Psoas muscle (tissue), 8 donors: ENCODE results near the gene CERS1. TPM values are rescaled to one million over a fixed set of nuclear protein-coding genes. Genes with fewer than 3 reads are reported as not detected.

Source experiments
- ATAC-seq, 4 donors: fragments of 200-7000 bp; cut with Tn5 transposase; one replicate each; pipeline ENCODE4 v1.9.1; 2020; ENCODE audit warnings: moderate library complexity in 3 of 4, mild to moderate bottlenecking in 2 of 4
- DNase-seq, 2 donors: peaks; one replicate each; pipeline ENCODE4 v3.0.0-alpha.2; 2020
- H3K27ac ChIP-seq: fragments of 200-600 bp; one replicate; pipeline ENCODE4 v1.8.0; 2022
- H3K27me3 ChIP-seq, 3 donors: fragments of 200-600 bp in 1 of 3; one replicate each; pipeline versions ENCODE4 v1.6.1 to v1.8.0; 2013 to 2022; ENCODE audit warnings: low read length in 2 of 3, mild to moderate bottlenecking in 2 of 3, moderate library complexity in 1 of 3; ENCODE audit not compliant: insufficient read depth in 3 of 3
- H3K36me3 ChIP-seq, 2 donors: fragments of 200-600 bp in 1 of 2; one replicate each; pipeline versions ENCODE4 v1.6.1 to v1.8.0; 2013 to 2022; ENCODE audit warnings: low read depth in 1 of 2, mild to moderate bottlenecking in 1 of 2, moderate library complexity in 1 of 2; ENCODE audit not compliant: insufficient read depth in 1 of 2
- H3K4me1 ChIP-seq: fragments of 200-600 bp; one replicate; pipeline ENCODE4 v1.8.0; 2022
- H3K4me3 ChIP-seq: fragments of 200-600 bp; one replicate; pipeline ENCODE4 v1.8.0; 2022; ENCODE audit warnings: mild to moderate bottlenecking
- H3K9me3 ChIP-seq: fragments of 200-600 bp; one replicate; pipeline ENCODE4 v1.8.0; 2022
- CTCF ChIP-seq: fragments of 200-600 bp; IDR thresholded peaks from one replicate; pipeline ENCODE4 v1.8.0; 2022; ENCODE audit warnings: antibody characterized with exemption
- WGBS, 3 donors: extraction: QIAGEN DNeasy Blood & Tissue Kit; methylation state at CpG; one replicate each; pipeline versions ENCODE4 v1.1.6 to v1.1.7; 2013; 5-methylcytosine and 5-hydroxymethylcytosine counted together
- intact Hi-C, 2 donors: fragments of 100-400 bp; cut with DNase I; formaldehyde crosslinking; loops; one replicate each; pipeline versions ENCODE4 v1.11.0 to v1.14.2; 2022
- polyA plus RNA-seq, 3 donors: library from polyadenylated mRNA; stranded (reverse); fragments of 200-250 nt; gene quantifications; one replicate each; pipeline ENCODE4 v1.2.3, GENCODE V29; 2013
- total RNA-seq, 4 donors: library from RNA; stranded (reverse); fragmentation: NEBNext Ultra II Directional in 2 of 4; extraction: Animal tissue kit (Norgen Biotek cat#: 25700) in 2 of 4; gene quantifications; one replicate each; pipeline versions ENCODE4 v1.2.1 to v1.2.4, GENCODE V29; 2021 to 2023
- donor health status: healthy with polysubstance abuse.
- donor health status: DM: no; HTN: no; CAD: no; lungs with moderate emphysema.
- donor health status: Bipolar disorder and iron deficiency.
- donor health status: healthy.
- donor health status: DM: yes; HTN: yes; CAD: no.
- donor health status: DM: no; HTN: no; CAD: no.
- donor health status: DM: no; HTN: no; CAD: no.
- donor health status: DM: yes; HTN: yes; CAD: no.

Gene CERS1
- total and polyA plus RNA-seq, 7 donors, result 2.1 to 6.4 (median 4.5) TPM

- DNase-seq (no peak), ATAC-seq (no peak)
- whole genome bisulfite sequencing, 3 donors, result 62 to 69% (median 62%) methylated on average over 18 of the region's 18 CpGs
- no peak for TF ChIP-seq CTCF
- Histone ChIP-seq H3K36me3 (peaks cover 0 to 26% of the 10 kb centered on the region in 2 donors), H3K4me1 (peaks cover 8% of the 10 kb centered on the region), H3K27ac (peak overlapping the region; percentile 60), H3K4me3 (peak overlapping the region; percentile 45), H3K27me3 (no peaks in the 10 kb centered on the region), H3K9me3 (no peaks in the 10 kb centered on the region)
- intact Hi-C loops, result loop anchor here in 1 of 2 donors (2.0 to 5.0 kb wide), 2 partner anchors 46 to 47 kb away; no protein-coding TSS in a partner anchor
Observed at GRCh38 chr19:18941628-18942354, 45.8 kb upstream of the CERS1 start.

- intact Hi-C loops, result loop anchor here in 1 of 2 donors (1.0 to 5.0 kb wide), 3 partner anchors 22 to 46 kb away; partner anchors contain the start of genes COPE and DDX49
- WGBS, 3 donors, result 1% methylated on average over 47 to 81 of the region's 81 CpGs
- DNase-seq, result peak; percentile 87 to 92
- TF ChIP-seq CTCF, result peak; percentile 34
- Histone ChIP-seq H3K27ac (peak within 1 kb of the TSS; percentile 82), H3K9me3 (no peaks in the 10 kb centered on the region), H3K27me3 (no peaks in the 10 kb centered on the region), H3K36me3 (peaks cover 0 to 28% of the 10 kb centered on the region in 2 donors), H3K4me3 (peak within 1 kb of the TSS; percentile 89), H3K4me1 (peaks cover 8% of the 10 kb centered on the region)
- peak; percentile 71 to 78 (median 74) for ATAC-seq
Observed at GRCh38 chr19:18940769-18941627, 45.0 kb upstream of the CERS1 start, which contains the start of gene HOMER3. TSS of gene HOMER3 (minus strand) at chr19:18941217. CDS start at chr19:18938982, 2,235 bp downstream.

GRCh38 chr19:18939922-18940768, 44.2 kb upstream of the CERS1 start:
- peak overlapping the region; percentile 82 for H3K27ac ChIP-seq
- TF ChIP-seq CTCF, result no peak

GRCh38 chr19:18939163-18939562, 43.2 kb upstream of the CERS1 start:
- TF ChIP-seq CTCF, result no peak
- Histone ChIP-seq H3K27me3 (no peaks in the 10 kb centered on the region), H3K4me1 (peaks cover 8% of the 10 kb centered on the region), H3K27ac (peak overlapping the region; percentile 82), H3K36me3 (peaks cover 0 to 46% of the 10 kb centered on the region in 2 donors), H3K4me3 (peak overlapping the region; percentile 89), H3K9me3 (no peaks in the 10 kb centered on the region)
- no peak for ATAC-seq
- no peak for DNase-seq
- intact Hi-C loops, result no loop called here
- WGBS, 3 donors, result 87 to 94% (median 90%) methylated on average over 3 of the region's 3 CpGs

More at GRCh38 chr19:18939922-18940768, 44.2 kb upstream of the CERS1 start:
- H3K4me1 ChIP-seq, result peaks cover 8% of the 10 kb centered on the region
- H3K36me3 ChIP-seq, result peaks cover 0 to 36% of the 10 kb centered on the region in 2 donors
- intact Hi-C loops, result loop anchor here in 1 of 2 donors (1.0 to 5.0 kb wide), 3 partner anchors 21 to 47 kb away; partner anchors contain the start of genes COPE and DDX49
- no peaks in the 10 kb centered on the region for H3K9me3 ChIP-seq
- DNase-seq (peak; percentile 76 to 89), ATAC-seq (peak; percentile 86 to 91 (median 90))
- 0 to 1% (median 0%) methylated on average over 42 to 47 of the region's 47 CpGs for WGBS, 3 donors
- H3K4me3 ChIP-seq, result peak overlapping the region; percentile 89
- H3K27me3 ChIP-seq, result no peaks in the 10 kb centered on the region
